ENCODE measurements around the gene DEPDC1B.
A peak's percentile ranks its signal among the peaks of the same experiment; 100 is the strongest.
"Not testable (repeated sequence)": the region's sequence is repeated elsewhere in the genome, so short reads cannot be mapped to it uniquely, and the experiment has no call there.

Gene DEPDC1B

GRCh38 chr5:60699609-60700415 lies at the start of gene DEPDC1B:
DEPDC1B (minus strand) TSS chr5:60700166; CDS start chr5:60700093, 73 bp downstream.
- DNase-seq (ENCODE audit: low read depth) = peak; percentile 59

GRCh38 chr5:60744682-60745081 lies 44.7 kb upstream of the DEPDC1B start:
- DNase-seq (ENCODE audit: low read depth) = no peak

GRCh38 chr5:60743511-60744314 lies 43.7 kb upstream of the DEPDC1B start:
- no peak for DNase-seq (ENCODE audit: low read depth)

- DNase-seq (ENCODE audit: low read depth) = no peak
Measured at GRCh38 chr5:60740322-60740721, 40.4 kb upstream of the DEPDC1B start.

GRCh38 chr5:60738933-60739332 lies 39.0 kb upstream of the DEPDC1B start:
- no peak for DNase-seq (ENCODE audit: low read depth)

- DNase-seq (ENCODE audit: low read depth) = no peak
Measured at GRCh38 chr5:60738461-60738860, 38.5 kb upstream of the DEPDC1B start.

GRCh38 chr5:60730858-60731257 lies 30.9 kb upstream of the DEPDC1B start:
- DNase-seq (ENCODE audit: low read depth) = not testable (repeated sequence)

- no peak for DNase-seq (ENCODE audit: low read depth)
Measured at GRCh38 chr5:60727033-60727679, 27.2 kb upstream of the DEPDC1B start.

GRCh38 chr5:60724126-60724525 lies 24.2 kb upstream of the DEPDC1B start:
- DNase-seq (ENCODE audit: low read depth) = no peak

GRCh38 chr5:60722416-60722815 lies 22.4 kb upstream of the DEPDC1B start:
- DNase-seq (ENCODE audit: low read depth) = no peak

- DNase-seq (ENCODE audit: low read depth) = no peak
Measured at GRCh38 chr5:60719329-60719728, 19.4 kb upstream of the DEPDC1B start.

- no peak for DNase-seq (ENCODE audit: low read depth)
Measured at GRCh38 chr5:60718166-60718892, 18.4 kb upstream of the DEPDC1B start.

- not testable (repeated sequence) for DNase-seq (ENCODE audit: low read depth)
Measured at GRCh38 chr5:60715201-60715928, 15.4 kb upstream of the DEPDC1B start.

- no peak for DNase-seq (ENCODE audit: low read depth)
Measured at GRCh38 chr5:60712950-60713349, 13.0 kb upstream of the DEPDC1B start.

GRCh38 chr5:60711892-60712291 lies 11.9 kb upstream of the DEPDC1B start:
- not testable (repeated sequence) for DNase-seq (ENCODE audit: low read depth)

GRCh38 chr5:60710362-60710761 lies 10.4 kb upstream of the DEPDC1B start:
- no peak for DNase-seq (ENCODE audit: low read depth)

GRCh38 chr5:60705144-60705543 lies 5.2 kb upstream of the DEPDC1B start:
- DNase-seq (ENCODE audit: low read depth) = no peak

GRCh38 chr5:60703944-60704343 lies 4.0 kb upstream of the DEPDC1B start:
- DNase-seq (ENCODE audit: low read depth) = no peak

GRCh38 chr5:60701321-60701968 lies 1.5 kb upstream of the DEPDC1B start:
- DNase-seq (ENCODE audit: low read depth) = no peak

- no peak for DNase-seq (ENCODE audit: low read depth)
Measured at GRCh38 chr5:60700416-60700757, 421 bp upstream of the DEPDC1B start.

GRCh38 chr5:60699288-60699608 lies 718 bp downstream of the DEPDC1B start:
- DNase-seq (ENCODE audit: low read depth) = no peak
